Neuron (in vitro differentiated cells): ENCODE data around the gene TRMT1.
"Not testable (repeated sequence)": the region's sequence is repeated elsewhere in the genome, so short reads cannot be mapped to it uniquely, and the experiment has no call there.

Experiments used
- H2AFZ ChIP-seq: one replicate; pipeline ENCODE4 v1.6.1; 2013; ENCODE audit warnings: low read depth, mild to moderate bottlenecking, inconsistent platforms, low read length, moderate library complexity
- H3K27me3 ChIP-seq: one replicate; pipeline ENCODE4 v1.6.1; 2013; ENCODE audit warnings: low read length; ENCODE audit not compliant: insufficient read depth
- H3K36me3 ChIP-seq: one replicate; pipeline ENCODE4 v1.6.1; 2013; ENCODE audit warnings: low read length; ENCODE audit not compliant: insufficient read depth
- H3K4me1 ChIP-seq: one replicate; pipeline ENCODE4 v1.6.1; 2013; ENCODE audit warnings: low read length; ENCODE audit not compliant: insufficient read depth
- H3K4me3 ChIP-seq: 2 replicates; pipeline ENCODE4 v1.5.1; 2013; ENCODE audit warnings: mild to moderate bottlenecking, low read length, moderate library complexity
- H3K9me3 ChIP-seq: one replicate; pipeline ENCODE4 v1.6.1; 2013; ENCODE audit warnings: low read length

The TRMT1 gene

GRCh38 chr19:13154241-13154778 lies 37.8 kb upstream of the TRMT1 start:
- Histone ChIP-seq H3K27me3 (no peaks in the 10 kb centered on the region), H3K4me3 (peak overlapping the region; percentile 82), H2AFZ (no peak overlapping the region), H3K36me3 (no peaks in the 10 kb centered on the region), H3K4me1 (peaks cover 25% of the 10 kb centered on the region), H3K9me3 (no peaks in the 10 kb centered on the region)

GRCh38 chr19:13153569-13154240 lies 37.2 kb upstream of the TRMT1 start:
- H3K36me3 ChIP-seq = no peaks in the 10 kb centered on the region
- H2AFZ ChIP-seq = no peak overlapping the region

GRCh38 chr19:13152974-13153568 lies 36.5 kb upstream of the TRMT1 start:
- Histone ChIP-seq H2AFZ (no peak overlapping the region), H3K36me3 (no peaks in the 10 kb centered on the region), H3K4me3 (peak overlapping the region; percentile 82), H3K4me1 (peaks cover 28% of the 10 kb centered on the region), H3K27me3 (no peaks in the 10 kb centered on the region), H3K9me3 (no peaks in the 10 kb centered on the region)

More at GRCh38 chr19:13153569-13154240, 37.2 kb upstream of the TRMT1 start:
- no peaks in the 10 kb centered on the region for H3K9me3 ChIP-seq
- H3K4me1 ChIP-seq = peaks cover 27% of the 10 kb centered on the region
- H3K27me3 ChIP-seq = no peaks in the 10 kb centered on the region
- peak overlapping the region; percentile 82 for H3K4me3 ChIP-seq

GRCh38 chr19:13152356-13152973 lies 35.9 kb upstream of the TRMT1 start:
- Histone ChIP-seq H3K36me3 (no peaks in the 10 kb centered on the region), H3K27me3 (no peaks in the 10 kb centered on the region), H2AFZ (peak overlapping the region; percentile 85), H3K9me3 (no peaks in the 10 kb centered on the region), H3K4me1 (peaks cover 28% of the 10 kb centered on the region), H3K4me3 (peak overlapping the region; percentile 82)

- H3K9me3 ChIP-seq = no peaks in the 10 kb centered on the region
Observed at GRCh38 chr19:13151605-13152355, 35.2 kb upstream of the TRMT1 start.

GRCh38 chr19:13150931-13151604 lies 34.5 kb upstream of the TRMT1 start:
- Histone ChIP-seq H3K27me3 (no peaks in the 10 kb centered on the region), H3K4me1 (peaks cover 24% of the 10 kb centered on the region), H3K9me3 (no peaks in the 10 kb centered on the region), H3K4me3 (peak overlapping the region; percentile 90), H3K36me3 (no peaks in the 10 kb centered on the region), H2AFZ (peak overlapping the region; percentile 44)

More at GRCh38 chr19:13151605-13152355, 35.2 kb upstream of the TRMT1 start:
- Histone ChIP-seq H3K36me3 (no peaks in the 10 kb centered on the region), H3K4me3 (peak overlapping the region; percentile 90), H3K27me3 (no peaks in the 10 kb centered on the region), H2AFZ (peak overlapping the region; percentile 85), H3K4me1 (peaks cover 28% of the 10 kb centered on the region)

- peak within 1 kb of the TSS; percentile 44 for H2AFZ ChIP-seq
- H3K4me3 ChIP-seq = peak within 1 kb of the TSS; percentile 90
- H3K4me1 ChIP-seq = peaks cover 19% of the 10 kb centered on the region
- H3K9me3 ChIP-seq = no peaks in the 10 kb centered on the region
- H3K36me3 ChIP-seq = no peaks in the 10 kb centered on the region
- H3K27me3 ChIP-seq = no peaks in the 10 kb centered on the region
Observed at GRCh38 chr19:13150187-13150930, 33.8 kb upstream of the TRMT1 start, which contains the start of the genes IER2 and STX10. TSS of gene IER2 (plus strand) at chr19:13150411. CDS start at chr19:13153187, 2,776 bp downstream. TSS of gene STX10 (minus strand) at chr19:13150375. CDS start at chr19:13150173, 202 bp downstream.

- no peaks in the 10 kb centered on the region for H3K9me3 ChIP-seq
- H2AFZ ChIP-seq = peak overlapping the region; percentile 44
- H3K4me1 ChIP-seq = peaks cover 13% of the 10 kb centered on the region
- H3K36me3 ChIP-seq = peaks cover under 1% of the 10 kb centered on the region
- H3K4me3 ChIP-seq = peak overlapping the region; percentile 90
- no peaks in the 10 kb centered on the region for H3K27me3 ChIP-seq
Observed at GRCh38 chr19:13149628-13150186, 33.2 kb upstream of the TRMT1 start.

GRCh38 chr19:13149173-13149627 lies 32.7 kb upstream of the TRMT1 start:
- not testable (repeated sequence) for H3K9me3 ChIP-seq, H3K36me3 ChIP-seq, H3K27me3 ChIP-seq, H3K4me1 ChIP-seq
- peak overlapping the region; percentile 44 for H2AFZ ChIP-seq
- peak overlapping the region; percentile 90 for H3K4me3 ChIP-seq

GRCh38 chr19:13146763-13147563 lies 30.4 kb upstream of the TRMT1 start:
- H3K4me1 ChIP-seq = peaks cover 2% of the 10 kb centered on the region
- H3K4me3 ChIP-seq = no peak overlapping the region
- peaks cover 6% of the 10 kb centered on the region for H3K36me3 ChIP-seq
- no peaks in the 10 kb centered on the region for H3K9me3 ChIP-seq
- H2AFZ ChIP-seq = no peak overlapping the region
- H3K27me3 ChIP-seq = no peaks in the 10 kb centered on the region
